ENCODE results near the gene POLDIP3.
"Not testable (repeated sequence)": the region's sequence is repeated elsewhere in the genome, so short reads cannot be mapped to it uniquely, and the experiment has no call there.

POLDIP3 gene

DNA sequence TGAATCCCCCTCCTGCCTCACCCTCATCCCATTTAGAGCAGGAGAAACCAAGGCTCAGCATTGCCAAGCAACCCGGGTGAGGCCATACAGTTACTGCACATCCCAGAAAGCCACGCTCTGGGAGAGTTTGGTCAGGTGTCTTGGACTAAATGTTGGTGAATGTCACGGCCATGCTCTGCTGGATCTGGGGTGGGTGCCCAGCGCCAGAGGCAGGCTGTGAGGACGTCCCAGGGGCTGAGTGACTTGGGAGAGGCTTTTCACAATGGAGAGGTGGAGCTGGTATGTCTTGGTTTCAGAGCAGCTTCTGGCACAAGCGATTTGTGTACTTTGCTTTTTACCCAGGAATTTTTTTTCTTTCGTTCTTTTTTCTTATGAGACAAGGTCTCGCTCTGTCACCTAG lies 54.3 kb downstream of the POLDIP3 start:
- DNase-seq (ENCODE audit: low read depth in 2 of 2), result no peak

GRCh38 chr22:42553475-42554361 lies 61.0 kb downstream of the POLDIP3 start, which contains the start of gene SERHL2:
TSS of gene SERHL2 (plus strand) at chr22:42553956. CDS start at chr22:42554021, 65 bp downstream.
- peak; percentile 68 to 80 for DNase-seq (ENCODE audit: low read depth in 2 of 2)

- DNase-seq (ENCODE audit: low read depth in 2 of 2), result not testable (repeated sequence)
Observed at GRCh38 chr22:42552294-42552647, 62.4 kb downstream of the POLDIP3 start.

DNA sequence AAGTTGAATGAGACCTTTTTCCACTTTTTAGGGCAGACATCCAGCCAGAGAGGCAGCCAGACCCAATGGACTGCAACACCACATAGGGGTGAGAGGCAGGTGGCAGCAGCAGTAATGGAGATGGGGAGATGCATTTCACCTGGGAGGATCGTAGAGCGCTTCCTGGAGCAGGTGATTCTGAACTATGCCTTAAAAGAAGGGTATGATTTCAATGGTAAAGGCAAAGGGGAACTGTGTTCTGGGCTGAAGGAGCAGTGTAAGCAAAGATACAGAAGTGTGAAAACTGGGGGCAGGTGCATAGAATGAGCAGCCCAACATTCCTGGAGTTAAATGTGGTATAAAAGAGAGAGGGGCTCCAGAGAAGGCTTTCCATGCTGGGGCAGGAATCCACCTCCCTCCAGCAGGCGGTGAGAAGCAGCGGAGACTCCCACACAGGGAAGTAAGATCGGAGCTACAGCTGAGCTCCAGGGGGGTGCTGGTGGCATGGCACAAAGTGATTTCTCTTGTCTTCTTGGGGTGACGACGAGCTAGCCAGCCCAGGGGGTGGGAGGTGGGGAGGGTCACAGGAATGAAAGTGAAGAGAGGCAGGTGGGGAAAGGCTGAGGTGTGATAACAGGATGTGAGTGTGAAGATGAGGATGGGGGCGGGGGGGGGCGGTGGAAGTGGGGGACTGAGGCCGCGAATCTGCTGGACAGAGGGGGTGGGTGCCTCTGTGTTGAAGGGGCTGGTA lies 65.2 kb downstream of the POLDIP3 start:
- no peak for DNase-seq (ENCODE audit: low read depth in 2 of 2)

DNA sequence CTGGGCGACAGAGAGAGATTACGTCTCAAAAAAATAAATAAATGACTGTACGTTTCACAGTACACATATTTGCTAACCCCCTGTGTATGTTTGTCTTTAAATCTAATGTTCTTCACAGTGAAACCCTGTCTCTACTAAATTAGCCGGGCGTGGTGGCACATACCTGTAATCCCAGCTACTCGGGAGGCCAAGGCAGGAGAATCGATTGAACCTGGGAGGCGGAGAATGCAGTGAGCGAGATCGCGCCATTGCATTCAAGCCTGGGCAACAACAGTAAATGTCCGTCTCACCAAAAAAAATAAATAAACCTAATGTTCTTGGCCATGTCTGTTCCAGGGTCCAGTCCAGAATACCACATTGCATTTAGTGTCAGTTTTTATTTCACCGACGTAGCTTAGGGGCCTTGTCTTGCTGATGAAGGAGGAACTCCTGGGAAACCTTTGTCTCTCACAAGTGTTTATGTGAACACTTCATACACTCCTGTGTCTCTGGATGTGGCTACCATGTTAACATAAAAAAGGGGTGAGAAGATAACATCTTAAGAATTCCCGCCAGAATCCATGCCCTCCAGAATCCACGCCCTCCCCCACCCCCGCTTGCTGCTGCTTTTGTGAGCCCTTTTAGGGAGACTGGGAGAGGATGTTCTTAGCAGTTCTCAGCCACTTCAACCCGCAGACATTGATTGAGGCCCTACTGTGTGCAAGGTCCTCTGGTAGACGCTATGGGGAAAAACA lies 65.9 kb downstream of the POLDIP3 start:
- DNase-seq (ENCODE audit: low read depth in 2 of 2), result no peak

DNA sequence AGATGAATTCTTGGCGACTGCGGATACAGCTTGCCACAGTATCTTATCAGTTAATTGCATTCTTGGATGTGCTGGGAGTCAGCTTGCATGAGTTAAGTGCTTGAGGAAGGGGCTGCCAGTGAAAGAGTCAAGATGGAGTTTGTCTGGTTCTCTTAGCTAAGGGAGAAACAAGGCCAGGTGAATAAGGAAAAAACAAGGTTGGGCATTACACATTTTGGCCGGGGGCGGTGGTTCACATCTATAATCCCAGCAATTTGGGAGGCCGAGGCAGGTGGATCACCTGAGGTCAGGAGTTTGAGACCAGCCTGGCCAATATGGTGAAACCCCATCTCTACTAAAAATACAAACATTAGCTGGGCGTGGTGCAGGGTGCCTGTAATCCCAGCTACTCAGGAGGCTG lies 66.6 kb downstream of the POLDIP3 start:
- DNase-seq (ENCODE audit: low read depth in 2 of 2), result not testable (repeated sequence)

- no peak for DNase-seq (ENCODE audit: low read depth in 2 of 2)
Observed at GRCh38 chr22:42547562-42547961, 67.1 kb downstream of the POLDIP3 start.

GRCh38 chr22:42544686-42545085 lies 70.0 kb downstream of the POLDIP3 start:
- DNase-seq (ENCODE audit: low read depth in 2 of 2), result no peak

DNA sequence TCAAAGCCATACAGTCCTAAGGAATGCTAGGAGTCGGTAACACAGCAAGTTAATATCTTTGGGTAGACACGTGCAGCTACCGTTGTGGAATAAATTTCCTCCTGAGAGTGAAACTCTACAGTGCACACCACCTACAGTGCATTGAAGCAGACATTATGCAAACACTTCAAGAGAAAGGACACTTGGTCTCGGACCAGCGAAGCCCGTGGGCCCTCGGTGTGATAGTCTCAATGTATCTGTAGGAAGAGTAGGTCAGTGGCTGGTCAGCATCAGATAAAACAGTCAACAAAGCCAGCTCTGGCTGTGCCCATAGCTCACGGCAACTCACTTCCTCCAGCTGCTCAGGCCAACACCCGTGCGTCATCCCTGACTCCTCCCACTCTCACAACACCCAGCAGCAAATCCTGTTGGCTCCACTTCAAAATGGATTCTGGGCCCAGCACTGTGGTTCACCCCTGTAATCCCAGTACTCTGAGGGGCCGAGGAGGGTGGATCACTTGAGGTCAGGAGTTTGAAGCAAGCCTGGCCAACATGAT lies 75.4 kb downstream of the POLDIP3 start:
- DNase-seq (ENCODE audit: low read depth in 2 of 2), result not testable (repeated sequence)

DNA sequence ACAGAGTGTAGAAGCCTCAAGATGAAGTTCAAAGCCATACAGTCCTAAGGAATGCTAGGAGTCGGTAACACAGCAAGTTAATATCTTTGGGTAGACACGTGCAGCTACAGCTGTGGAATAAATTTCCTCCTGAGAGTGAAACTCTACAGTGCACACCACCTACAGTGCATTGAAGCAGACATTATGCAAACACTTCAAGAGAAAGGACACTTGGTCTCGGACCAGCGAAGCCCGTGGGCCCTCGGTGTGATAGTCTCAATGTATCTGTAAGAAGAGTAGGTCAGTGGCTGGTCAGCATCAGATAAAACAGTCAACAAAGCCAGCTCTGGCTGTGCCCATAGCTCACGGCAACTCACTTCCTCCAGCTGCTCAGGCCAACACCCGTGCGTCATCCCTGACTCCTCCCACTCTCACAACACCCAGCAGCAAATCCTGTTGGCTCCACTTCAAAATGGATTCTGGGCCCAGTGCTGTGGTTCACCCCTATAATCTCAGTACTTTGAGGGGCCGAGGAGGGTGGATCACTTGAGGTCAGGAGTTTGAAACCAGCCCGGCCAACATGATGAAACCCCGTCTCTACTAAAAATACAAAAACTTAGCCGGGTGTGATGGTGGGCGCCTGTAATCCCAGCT lies 77.4 kb downstream of the POLDIP3 start:
- DNase-seq (ENCODE audit: low read depth in 2 of 2), result not testable (repeated sequence)

GRCh38 chr22:42536634-42537033 lies 78.0 kb downstream of the POLDIP3 start:
- not testable (repeated sequence) for DNase-seq (ENCODE audit: low read depth in 2 of 2)

- DNase-seq (ENCODE audit: low read depth in 2 of 2), result no peak
Observed at GRCh38 chr22:42536166-42536565, 78.5 kb downstream of the POLDIP3 start.

GRCh38 chr22:42535082-42535731 lies 79.5 kb downstream of the POLDIP3 start:
- not testable (repeated sequence) for DNase-seq (ENCODE audit: low read depth in 2 of 2)
